Stimulated activated CD4-positive, alpha-beta T cell treated with anti-CD3 and anti-CD28 coated beads, Interleukin-12 subunit alpha, Interleukin-12 subunit beta, amount 100 ng/mL, for 4 hours (primary cell): ENCODE measurements around the gene LGSN.
"Not testable (repeated sequence)": the region's sequence is repeated elsewhere in the genome, so short reads cannot be mapped to it uniquely, and the experiment has no call there.

ENCODE experiments used
- DNase-seq: peaks from one replicate; pipeline ENCODE4 v3.0.0-alpha.2; 2020

The LGSN gene

GRCh38 chr6:63319939-63320338, at the start of gene LGSN:
Gene LGSN (minus strand): TSS chr6:63319983. CDS start chr6:63319943, 40 bp downstream.
- DNase-seq: no peak

GRCh38 chr6:63368347-63368746, 48.6 kb upstream of the LGSN start:
- no peak for DNase-seq

- DNase-seq: not testable (repeated sequence)
Observed at GRCh38 chr6:63362500-63363120, 42.8 kb upstream of the LGSN start.

- not testable (repeated sequence) for DNase-seq
Observed at GRCh38 chr6:63357384-63357783, 37.6 kb upstream of the LGSN start.

- no peak for DNase-seq
Observed at GRCh38 chr6:63355632-63356031, 35.8 kb upstream of the LGSN start.

- no peak for DNase-seq
Observed at GRCh38 chr6:63353286-63353630, 33.5 kb upstream of the LGSN start.

GRCh38 chr6:63352544-63353285, 32.9 kb upstream of the LGSN start:
- DNase-seq: no peak

GRCh38 chr6:63352069-63352543, 32.3 kb upstream of the LGSN start:
- no peak for DNase-seq

- no peak for DNase-seq
Observed at GRCh38 chr6:63349401-63349800, 29.6 kb upstream of the LGSN start.

GRCh38 chr6:63348836-63349235, 29.1 kb upstream of the LGSN start:
- DNase-seq: no peak

- no peak for DNase-seq
Observed at GRCh38 chr6:63347599-63347998, 27.8 kb upstream of the LGSN start.

- DNase-seq: no peak
Observed at GRCh38 chr6:63346217-63346835, 26.5 kb upstream of the LGSN start.

GRCh38 chr6:63340351-63340750, 20.6 kb upstream of the LGSN start:
- DNase-seq: no peak

GRCh38 chr6:63334652-63335051, 14.9 kb upstream of the LGSN start:
- not testable (repeated sequence) for DNase-seq

GRCh38 chr6:63333440-63333839, 13.7 kb upstream of the LGSN start:
- DNase-seq: no peak

GRCh38 chr6:63326630-63327029, 6.8 kb upstream of the LGSN start:
- not testable (repeated sequence) for DNase-seq

- DNase-seq: no peak
Observed at GRCh38 chr6:63322981-63323380, 3.2 kb upstream of the LGSN start.

GRCh38 chr6:63321821-63322220, 2.0 kb upstream of the LGSN start:
- no peak for DNase-seq

GRCh38 chr6:63317641-63318040, 2.1 kb downstream of the LGSN start:
- DNase-seq: no peak

- no peak for DNase-seq
Observed at GRCh38 chr6:63316113-63316512, 3.7 kb downstream of the LGSN start.

- no peak for DNase-seq
Observed at GRCh38 chr6:63313111-63313510, 6.7 kb downstream of the LGSN start.

GRCh38 chr6:63307581-63308246, 12.1 kb downstream of the LGSN start:
- no peak for DNase-seq

- no peak for DNase-seq
Observed at GRCh38 chr6:63306420-63306819, 13.4 kb downstream of the LGSN start.

- DNase-seq: no peak
Observed at GRCh38 chr6:63305277-63305676, 14.5 kb downstream of the LGSN start.
